Hepatocyte (in vitro differentiated cells): ENCODE measurements around the gene ADGRV1.

Source experiments
- EZH2 ChIP-seq: fragments of 200-600 bp; sonication (generic); IDR thresholded peaks from 2 replicates; pipeline ENCODE4 v1.6.1; 2016; ENCODE audit warnings: antibody characterized with exemption, mild to moderate bottlenecking, borderline replicate concordance
- TF ChIP-seq, protein P1 (sequence below): fragments of 200-600 bp; sonication (generic); IDR thresholded peaks from 2 replicates; pipeline ENCODE4 v1.5.1; 2016; ENCODE audit warnings: antibody characterized with exemption, mild to moderate bottlenecking; ENCODE audit not compliant: poor library complexity

DNA sequence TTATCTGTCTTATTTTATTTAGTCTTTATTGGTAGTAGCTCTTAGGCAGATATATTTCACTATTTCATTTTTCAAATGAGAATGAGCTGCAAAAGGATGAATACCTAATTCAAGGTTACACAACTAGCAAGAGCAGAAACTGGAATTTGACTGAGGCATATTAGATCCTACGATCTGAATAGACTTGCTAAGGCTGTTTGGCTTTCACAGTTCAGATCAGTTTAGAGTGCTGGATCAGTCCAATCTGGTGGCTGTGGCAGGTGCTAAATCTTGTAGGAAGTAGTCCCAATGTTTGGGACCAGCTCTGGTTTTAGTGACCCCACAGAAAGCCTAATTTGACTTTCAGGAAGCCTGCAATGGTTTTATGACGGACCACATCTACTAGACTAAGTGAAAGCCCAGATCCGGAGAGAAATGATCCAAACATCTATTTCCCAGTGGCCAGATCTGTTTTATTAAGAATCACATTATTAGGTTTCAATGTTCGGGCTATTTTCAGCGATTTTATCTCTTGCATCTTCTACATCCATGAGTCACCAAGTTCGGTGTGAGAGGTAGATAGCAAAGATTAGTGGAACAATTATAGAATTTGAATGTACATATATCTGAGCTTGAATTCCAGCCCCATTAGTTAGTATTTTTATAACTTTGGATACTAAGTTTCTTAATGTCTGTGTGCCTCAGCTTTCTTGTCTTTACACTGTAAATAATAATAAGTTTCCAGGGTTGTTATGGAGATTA is 359.5 kb downstream of the ADGRV1 start:
- TF ChIP-seq, protein P1, sequence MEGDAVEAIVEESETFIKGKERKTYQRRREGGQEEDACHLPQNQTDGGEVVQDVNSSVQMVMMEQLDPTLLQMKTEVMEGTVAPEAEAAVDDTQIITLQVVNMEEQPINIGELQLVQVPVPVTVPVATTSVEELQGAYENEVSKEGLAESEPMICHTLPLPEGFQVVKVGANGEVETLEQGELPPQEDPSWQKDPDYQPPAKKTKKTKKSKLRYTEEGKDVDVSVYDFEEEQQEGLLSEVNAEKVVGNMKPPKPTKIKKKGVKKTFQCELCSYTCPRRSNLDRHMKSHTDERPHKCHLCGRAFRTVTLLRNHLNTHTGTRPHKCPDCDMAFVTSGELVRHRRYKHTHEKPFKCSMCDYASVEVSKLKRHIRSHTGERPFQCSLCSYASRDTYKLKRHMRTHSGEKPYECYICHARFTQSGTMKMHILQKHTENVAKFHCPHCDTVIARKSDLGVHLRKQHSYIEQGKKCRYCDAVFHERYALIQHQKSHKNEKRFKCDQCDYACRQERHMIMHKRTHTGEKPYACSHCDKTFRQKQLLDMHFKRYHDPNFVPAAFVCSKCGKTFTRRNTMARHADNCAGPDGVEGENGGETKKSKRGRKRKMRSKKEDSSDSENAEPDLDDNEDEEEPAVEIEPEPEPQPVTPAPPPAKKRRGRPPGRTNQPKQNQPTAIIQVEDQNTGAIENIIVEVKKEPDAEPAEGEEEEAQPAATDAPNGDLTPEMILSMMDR, result no peak
- no peak for TF ChIP-seq EZH2
